Fibroblast of the aortic adventitia (primary cell): Measurements from ENCODE around the gene PKM. TPM values are rescaled to one million over a fixed set of nuclear protein-coding genes. Genes with fewer than 3 reads are reported as not detected.
"Not testable (repeated sequence)": the region's sequence is repeated elsewhere in the genome, so short reads cannot be mapped to it uniquely, and the experiment has no call there.

ENCODE experiments used
- DNase-seq: peaks from one replicate; pipeline ENCODE4 v3.0.0-alpha.2; 2010; ENCODE audit warnings: low read depth
- H3K4me3 ChIP-seq: 2 replicates; pipeline ENCODE4 v1.5.1; 2011; ENCODE audit warnings: low read depth, mild to moderate bottlenecking, control low read depth, low read length, moderate library complexity
- CTCF ChIP-seq: IDR thresholded peaks from 2 replicates; pipeline ENCODE4 v1.5.1; 2011; ENCODE audit warnings: mild to moderate bottlenecking, low read length, control low read depth, inconsistent platforms; ENCODE audit not compliant: insufficient read depth
- total RNA-seq: library from RNA; depleted of rRNA; stranded (reverse); fragments of >200 nt; gene quantifications from 2 replicates; pipeline ENCODE4 v1.2.3, GENCODE V29; 2012; ENCODE audit warnings: low replicate concordance

The PKM gene
- total RNA-seq, 1 donor: 1,845 TPM

GRCh38 chr15:72173864-72174550 is 57.0 kb downstream of the PKM start:
- DNase-seq: no peak
- TF ChIP-seq CTCF: no peak

GRCh38 chr15:72173401-72173800 is 57.6 kb downstream of the PKM start:
- DNase-seq: no peak
- no peak overlapping the region for H3K4me3 ChIP-seq
- no peak for TF ChIP-seq CTCF

More at GRCh38 chr15:72173864-72174550, 57.0 kb downstream of the PKM start:
- no peak overlapping the region for H3K4me3 ChIP-seq

GRCh38 chr15:72172796-72173195 is 58.2 kb downstream of the PKM start:
- TF ChIP-seq CTCF: no peak
- no peak for DNase-seq
- H3K4me3 ChIP-seq: no peak overlapping the region

GRCh38 chr15:72171978-72172377 is 59.0 kb downstream of the PKM start:
- H3K4me3 ChIP-seq, DNase-seq: not testable (repeated sequence)

GRCh38 chr15:72170691-72171090 is 60.3 kb downstream of the PKM start:
- H3K4me3 ChIP-seq: no peak overlapping the region
- no peak for TF ChIP-seq CTCF
- no peak for DNase-seq

GRCh38 chr15:72169921-72170611 is 60.9 kb downstream of the PKM start:
- TF ChIP-seq CTCF: no peak
- no peak for DNase-seq
- no peak overlapping the region for H3K4me3 ChIP-seq

- H3K4me3 ChIP-seq: no peak overlapping the region
- TF ChIP-seq CTCF: no peak
- no peak for DNase-seq
Observed at GRCh38 chr15:72169236-72169920, 61.6 kb downstream of the PKM start.
